ENCODE measurements around the gene MYOC. TPM values are rescaled to one million over a fixed set of nuclear protein-coding genes. Genes with fewer than 3 reads are reported as not detected.

MYOC gene
- total RNA-seq, 4 donors from 2014 or later: 88.5 to 1,432 (median 227) TPM

GRCh38 chr1:171655746-171656116, 3.2 kb upstream of the MYOC start:
- no peaks in the 10 kb centered on the region for H3K9me3 ChIP-seq
- WGBS, 2 donors (ENCODE audit: low coverage in 1 of 2): 45 to 60% methylated on average over 1 to 2 of the region's 6 CpGs
- no peaks in the 10 kb centered on the region for H3K36me3 ChIP-seq
- TF ChIP-seq POLR2AphosphoS5 (IDR thresholded peaks at IDR 0.05) (no peak), POLR2A (IDR thresholded peaks at IDR 0.05) (no peak), CTCF (IDR thresholded peaks at IDR 0.05) (no peak), EP300 (IDR thresholded peaks at IDR 0.05) (no peak)
- H3K27ac ChIP-seq: peak overlapping the region; percentile 78 to 96 (median 86)
- no peak for ATAC-seq
- H3K4me1 ChIP-seq: peaks cover 18 to 82% (median 38%) of the 10 kb centered on the region in 3 donors
- H3K4me3 ChIP-seq: peak overlapping the region in 1 of 2 donors; percentile 25
- no peaks in the 10 kb centered on the region for H3K27me3 ChIP-seq

- H3K4me1 ChIP-seq: peaks cover 17 to 83% (median 38%) of the 10 kb centered on the region in 3 donors
- no peak for TF ChIP-seq POLR2AphosphoS5 (IDR thresholded peaks at IDR 0.05)
- no peak for TF ChIP-seq POLR2A (IDR thresholded peaks at IDR 0.05)
- TF ChIP-seq EP300 (IDR thresholded peaks at IDR 0.05): no peak
- TF ChIP-seq CTCF (IDR thresholded peaks at IDR 0.05): peak; percentile 18 to 66 (median 48)
Measured at GRCh38 chr1:171654942-171655745, 2.7 kb upstream of the MYOC start.

GRCh38 chr1:171654201-171654941, 1.9 kb upstream of the MYOC start:
- peak overlapping the region in 1 of 2 donors; percentile 25 for H3K4me3 ChIP-seq
- peak; percentile 70 for ATAC-seq

More at GRCh38 chr1:171654942-171655745, 2.7 kb upstream of the MYOC start:
- Histone ChIP-seq H3K27ac (peak overlapping the region; percentile 78 to 96 (median 86)), H3K27me3 (no peaks in the 10 kb centered on the region), H3K36me3 (no peaks in the 10 kb centered on the region), H3K9me3 (no peaks in the 10 kb centered on the region), H3K4me3 (peak overlapping the region in 1 of 2 donors; percentile 25)
- ATAC-seq: peak; percentile 62
- 11 to 19% methylated on average over 7 to 24 of the region's 24 CpGs for WGBS, 2 donors (ENCODE audit: low coverage in 1 of 2)

GRCh38 chr1:171653796-171654195, 1.3 kb upstream of the MYOC start:
- Histone ChIP-seq H3K4me1 (peaks cover 16 to 86% (median 38%) of the 10 kb centered on the region in 3 donors), H3K4me3 (no peak overlapping the region), H3K27me3 (no peaks in the 10 kb centered on the region), H3K9me3 (no peaks in the 10 kb centered on the region), H3K27ac (peak overlapping the region; percentile 78 to 96 (median 86)), H3K36me3 (no peaks in the 10 kb centered on the region)
- ATAC-seq: no peak
- TF ChIP-seq POLR2AphosphoS5 (IDR thresholded peaks at IDR 0.05): no peak
- no peak for TF ChIP-seq POLR2A (IDR thresholded peaks at IDR 0.05)
- TF ChIP-seq CTCF (IDR thresholded peaks at IDR 0.05): no peak
- TF ChIP-seq EP300 (IDR thresholded peaks at IDR 0.05): no peak
- WGBS, 2 donors (ENCODE audit: low coverage in 1 of 2): 30 to 38% methylated on average over 1 of the region's 1 CpG

More at GRCh38 chr1:171654201-171654941, 1.9 kb upstream of the MYOC start:
- H3K9me3 ChIP-seq: no peaks in the 10 kb centered on the region
- no peaks in the 10 kb centered on the region for H3K27me3 ChIP-seq
- 2 to 17% methylated on average over 5 to 6 of the region's 8 CpGs for whole genome bisulfite sequencing, 2 donors (ENCODE audit: low coverage in 1 of 2)
- no peaks in the 10 kb centered on the region for H3K36me3 ChIP-seq
- peaks cover 16 to 84% (median 38%) of the 10 kb centered on the region in 3 donors for H3K4me1 ChIP-seq
- TF ChIP-seq POLR2AphosphoS5 (IDR thresholded peaks at IDR 0.05): peak; percentile 49
- TF ChIP-seq EP300 (IDR thresholded peaks at IDR 0.05): no peak
- peak overlapping the region; percentile 78 to 96 (median 86) for H3K27ac ChIP-seq

GRCh38 chr1:171646249-171646560, 6.3 kb downstream of the MYOC start:
- TF ChIP-seq EP300 (IDR thresholded peaks at IDR 0.05) (no peak), POLR2A (IDR thresholded peaks at IDR 0.05) (no peak), POLR2AphosphoS5 (IDR thresholded peaks at IDR 0.05) (no peak), CTCF (IDR thresholded peaks at IDR 0.05) (no peak)
- H3K36me3 ChIP-seq: no peaks in the 10 kb centered on the region
- no peaks in the 10 kb centered on the region for H3K27me3 ChIP-seq
- H3K4me1 ChIP-seq: peaks cover 0 to 67% (median 8%) of the 10 kb centered on the region in 3 donors
- peak overlapping the region; percentile 75 to 89 (median 84) for H3K27ac ChIP-seq
- WGBS, 2 donors (ENCODE audit: low coverage in 1 of 2): 78% methylated on average over 1 of the region's 1 CpG; no CpG with 5 or more reads in 1 of the 2 donors
- H3K9me3 ChIP-seq: no peaks in the 10 kb centered on the region
- ATAC-seq: no peak
- H3K4me3 ChIP-seq: no peak overlapping the region
